DMS114 treated with DMSO at 0.1 percent for 48 hours (cell line): ENCODE measurements around the gene IFNA17.
"Not testable (repeated sequence)": the region's sequence is repeated elsewhere in the genome, so short reads cannot be mapped to it uniquely, and the experiment has no call there.

Experiments used
- DNase-seq: peaks from one replicate; lab custom pipeline; 2025; ENCODE audit not compliant: unreplicated experiment; lab: John Stamatoyannopoulos, UW

IFNA17 gene

GRCh38 chr9:21228122-21228521 lies at the start of gene IFNA17:
IFNA17 (minus strand) TSS chr9:21228222; CDS start chr9:21228173, 49 bp downstream.
- DNase-seq, result no peak

- DNase-seq, result no peak
Observed at GRCh38 chr9:21268347-21268657, 40.3 kb upstream of the IFNA17 start.

GRCh38 chr9:21267485-21268346 lies 39.7 kb upstream of the IFNA17 start:
- no peak for DNase-seq

- DNase-seq, result no peak
Observed at GRCh38 chr9:21266733-21267484, 38.9 kb upstream of the IFNA17 start.

- DNase-seq, result no peak
Observed at GRCh38 chr9:21265421-21266189, 37.6 kb upstream of the IFNA17 start.

- DNase-seq, result no peak
Observed at GRCh38 chr9:21255538-21256212, 27.7 kb upstream of the IFNA17 start.

- DNase-seq, result peak; percentile 14
Observed at GRCh38 chr9:21252721-21253547, 24.9 kb upstream of the IFNA17 start.

- no peak for DNase-seq
Observed at GRCh38 chr9:21251638-21252037, 23.6 kb upstream of the IFNA17 start.

- DNase-seq, result no peak
Observed at GRCh38 chr9:21251190-21251589, 23.2 kb upstream of the IFNA17 start.

- no peak for DNase-seq
Observed at GRCh38 chr9:21244836-21245235, 16.8 kb upstream of the IFNA17 start.

- no peak for DNase-seq
Observed at GRCh38 chr9:21239911-21240310, 11.9 kb upstream of the IFNA17 start, which contains the start of gene IFNA14. IFNA14 (minus strand) TSS chr9:21240005; CDS start chr9:21239935, 70 bp downstream.

- DNase-seq, result not testable (repeated sequence)
Observed at GRCh38 chr9:21236360-21236714, 8.3 kb upstream of the IFNA17 start.

- DNase-seq, result peak; percentile 21
Observed at GRCh38 chr9:21235468-21236359, 7.7 kb upstream of the IFNA17 start.

GRCh38 chr9:21234153-21234687 lies 6.2 kb upstream of the IFNA17 start:
- no peak for DNase-seq

GRCh38 chr9:21233258-21233657 lies 5.2 kb upstream of the IFNA17 start:
- DNase-seq, result no peak

GRCh38 chr9:21217211-21217610 lies 10.8 kb downstream of the IFNA17 start, which contains the start of gene IFNA16:
IFNA16 (minus strand) TSS chr9:21217311; CDS start chr9:21217305, 6 bp downstream.
- not testable (repeated sequence) for DNase-seq

- DNase-seq, result not testable (repeated sequence)
Observed at GRCh38 chr9:21213411-21214326, 14.4 kb downstream of the IFNA17 start.

GRCh38 chr9:21212160-21212559 lies 15.9 kb downstream of the IFNA17 start:
- not testable (repeated sequence) for DNase-seq
